Activated CD8-positive, alpha-beta memory T cell treated with anti-CD3 and anti-CD28 coated beads for 1 hour (primary cell): Measurements from ENCODE around the gene KCNIP4.
"Not testable (repeated sequence)": the region's sequence is repeated elsewhere in the genome, so short reads cannot be mapped to it uniquely, and the experiment has no call there.

Experiments used
- DNase-seq, 2 donors: peaks; one replicate each; pipeline ENCODE4 v3.0.0-alpha.2; 2020; ENCODE audit warnings: low read depth in 1 of 2; ENCODE audit errors: extremely low read depth in 1 of 2

The KCNIP4 gene

GRCh38 chr4:20809812-20810211 lies 1138.8 kb downstream of the KCNIP4 start:
- no peak for DNase-seq

DNA sequence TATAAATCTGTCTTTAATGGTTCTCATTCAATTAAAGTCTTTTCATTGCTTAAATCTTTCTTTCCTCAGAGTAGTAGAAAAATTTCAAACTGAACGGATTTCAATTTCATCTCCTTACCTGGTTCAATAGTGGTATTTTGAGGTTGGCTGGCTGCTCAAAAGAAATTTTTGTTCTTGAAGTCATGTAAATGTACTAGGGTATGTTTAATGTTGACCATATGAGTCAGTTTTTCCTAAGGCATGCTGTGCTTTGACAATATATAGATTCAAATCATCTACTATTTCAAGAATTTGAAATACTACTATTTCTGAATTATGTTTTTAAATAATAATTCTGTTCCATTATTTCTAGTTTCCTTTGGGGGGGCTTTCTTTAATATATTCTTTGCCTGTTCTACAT lies 1142.9 kb downstream of the KCNIP4 start:
- no peak for DNase-seq

GRCh38 chr4:20787940-20788665 lies 1160.5 kb downstream of the KCNIP4 start:
- DNase-seq = no peak

GRCh38 chr4:20783134-20783533 lies 1165.4 kb downstream of the KCNIP4 start:
- DNase-seq = not testable (repeated sequence)

- DNase-seq = no peak
Observed at GRCh38 chr4:20778896-20779295, 1169.7 kb downstream of the KCNIP4 start.

DNA sequence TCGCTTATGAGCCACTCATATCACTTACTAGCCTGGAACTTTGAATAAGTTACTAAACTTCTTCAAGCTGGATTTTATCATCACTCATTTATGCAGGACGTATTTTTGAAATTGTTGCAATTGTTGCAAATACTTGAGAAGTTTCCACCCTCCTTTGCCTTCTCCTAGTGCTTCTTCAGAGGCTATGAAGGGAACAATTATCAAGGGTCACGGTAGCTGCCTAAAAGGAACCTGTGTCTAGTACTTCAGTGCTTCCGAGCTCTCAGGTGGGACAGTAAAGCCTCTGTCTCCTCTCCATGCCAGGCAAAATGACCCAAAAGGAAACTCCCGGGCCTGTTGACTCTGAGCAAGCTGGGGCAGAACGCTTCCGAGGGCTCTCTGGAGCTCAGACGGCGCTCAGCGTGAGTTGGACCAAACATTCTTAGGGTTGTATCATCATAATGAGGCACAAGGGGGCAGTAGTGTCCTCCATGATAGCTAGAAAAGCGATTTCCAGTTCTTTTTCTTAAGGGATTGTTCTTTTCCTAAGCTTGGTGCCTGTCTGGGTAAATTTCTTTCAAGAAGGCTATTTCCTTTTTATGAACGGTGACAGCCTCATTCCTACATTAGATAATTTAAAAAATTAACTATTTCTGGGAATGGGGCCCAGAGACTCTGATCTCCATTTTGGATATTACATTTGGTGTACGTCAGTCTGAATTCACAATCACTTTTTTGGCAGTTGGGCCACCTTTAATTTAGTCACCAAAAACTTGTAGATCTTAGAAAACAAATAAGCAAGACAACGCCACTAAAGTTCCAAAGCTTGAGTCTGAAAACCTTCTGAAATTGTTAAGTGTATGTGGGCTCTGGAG lies 1175.2 kb downstream of the KCNIP4 start:
- no peak for DNase-seq

DNA sequence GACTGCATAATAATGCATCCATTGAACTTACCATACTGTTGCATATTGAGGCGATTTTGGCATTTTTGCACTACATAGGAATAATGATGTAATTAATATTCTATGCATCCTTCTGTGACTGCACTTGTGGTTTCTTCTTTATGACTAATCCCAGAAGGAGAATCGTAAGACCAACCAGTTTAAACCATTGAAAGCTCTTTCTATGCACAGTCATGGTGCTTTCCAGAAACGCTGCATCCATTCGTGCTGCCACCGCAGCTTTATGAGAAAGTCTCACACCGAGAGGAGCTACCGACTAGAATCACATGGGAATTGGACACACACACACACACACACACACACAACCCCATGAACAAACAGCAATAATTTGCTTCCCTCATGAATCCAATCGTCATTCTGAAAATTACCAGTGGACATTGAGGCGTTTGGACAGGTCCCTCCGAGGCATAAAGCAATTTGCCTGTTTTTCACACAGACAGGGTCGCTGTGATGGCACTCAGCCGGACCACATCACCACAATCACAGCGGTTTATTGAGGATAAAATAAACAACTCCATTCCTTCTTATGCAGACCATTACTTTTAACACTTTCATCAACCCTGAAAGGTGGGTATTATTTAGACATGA lies 1184.1 kb downstream of the KCNIP4 start:
- DNase-seq = no peak

DNA sequence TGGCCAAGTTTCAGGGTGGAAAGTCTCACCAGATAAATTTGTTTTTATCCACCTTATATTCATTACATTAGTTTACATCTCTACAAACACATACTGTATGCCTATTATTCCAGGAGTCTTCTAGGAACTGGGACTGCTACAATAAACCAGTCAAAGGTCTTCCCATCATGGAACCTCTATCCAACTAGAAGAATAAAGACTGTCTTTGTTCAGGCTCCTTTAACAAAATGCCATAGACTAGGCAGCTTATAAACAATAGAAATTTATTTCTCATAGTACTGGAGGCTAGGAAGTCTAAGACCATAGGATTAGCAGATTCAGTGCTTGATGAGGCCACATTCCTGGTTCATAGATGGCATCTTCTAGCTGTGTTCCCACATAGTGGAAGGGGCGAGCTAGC lies 1186.7 kb downstream of the KCNIP4 start:
- no peak for DNase-seq

DNA sequence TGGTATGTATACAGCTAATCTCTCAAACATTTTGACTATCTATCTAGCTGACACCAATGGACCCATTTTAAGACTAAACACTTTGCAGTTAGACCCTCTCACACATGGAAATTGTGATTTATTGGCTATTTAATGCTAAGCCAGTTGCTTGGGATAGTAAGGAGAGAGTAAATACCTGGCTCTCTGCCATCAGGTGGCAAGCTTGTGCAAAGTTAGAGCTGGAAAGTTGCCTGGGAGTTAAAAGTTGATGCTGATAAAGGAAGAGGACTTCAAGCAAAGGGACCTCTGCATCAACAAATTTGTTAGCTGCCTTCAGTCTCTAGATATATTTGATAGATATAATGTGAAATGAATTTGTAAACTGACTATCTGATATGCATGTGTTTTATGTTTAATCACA lies 1187.2 kb downstream of the KCNIP4 start:
- DNase-seq = no peak

- DNase-seq = no peak
Observed at GRCh38 chr4:20760053-20760452, 1188.5 kb downstream of the KCNIP4 start.

DNA sequence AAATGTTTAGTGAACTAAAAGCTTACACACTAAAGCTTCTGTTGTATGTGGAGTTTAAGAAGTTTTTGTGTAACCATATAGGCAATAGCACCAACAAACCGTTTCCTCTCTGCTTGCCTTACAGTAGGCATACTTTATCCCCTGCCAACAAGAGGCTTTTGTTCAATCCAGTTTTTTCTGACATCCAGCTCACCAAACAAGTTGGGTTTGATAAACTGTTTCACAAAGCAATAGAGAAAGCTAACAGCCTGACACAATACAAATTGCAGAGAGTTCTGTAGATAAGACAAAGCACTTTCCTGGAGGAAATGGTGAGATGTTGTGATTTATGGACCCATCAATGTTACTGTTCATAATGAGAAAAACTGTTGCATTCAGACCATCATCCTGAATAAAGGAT lies 1194.5 kb downstream of the KCNIP4 start:
- DNase-seq = no peak

DNA sequence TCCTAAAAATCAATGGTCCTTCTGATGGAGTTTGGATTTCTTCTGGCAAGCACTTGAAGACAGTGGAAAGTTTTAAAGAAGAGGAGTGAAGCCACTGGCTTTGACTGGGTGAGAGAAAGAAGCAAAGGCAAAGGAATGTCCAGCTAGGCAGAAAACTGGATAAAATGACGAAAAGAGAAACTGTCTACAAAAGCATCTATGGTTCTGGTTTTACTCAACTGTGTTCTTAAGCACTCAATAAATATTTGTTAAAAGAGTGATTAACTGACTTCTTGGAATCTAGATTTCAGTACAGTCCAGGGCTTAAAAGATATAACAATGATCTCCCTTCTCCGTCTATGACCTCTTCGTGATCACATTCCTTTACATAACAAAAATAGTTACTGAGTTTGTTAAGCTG lies 1195.9 kb downstream of the KCNIP4 start:
- DNase-seq = no peak

GRCh38 chr4:20746000-20746399 lies 1202.6 kb downstream of the KCNIP4 start:
- not testable (repeated sequence) for DNase-seq

GRCh38 chr4:20735931-20736330 lies 1212.6 kb downstream of the KCNIP4 start:
- no peak for DNase-seq

- no peak for DNase-seq
Observed at GRCh38 chr4:20724915-20725314, 1223.7 kb downstream of the KCNIP4 start.

GRCh38 chr4:20723463-20723862 lies 1225.1 kb downstream of the KCNIP4 start:
- DNase-seq = no peak

DNA sequence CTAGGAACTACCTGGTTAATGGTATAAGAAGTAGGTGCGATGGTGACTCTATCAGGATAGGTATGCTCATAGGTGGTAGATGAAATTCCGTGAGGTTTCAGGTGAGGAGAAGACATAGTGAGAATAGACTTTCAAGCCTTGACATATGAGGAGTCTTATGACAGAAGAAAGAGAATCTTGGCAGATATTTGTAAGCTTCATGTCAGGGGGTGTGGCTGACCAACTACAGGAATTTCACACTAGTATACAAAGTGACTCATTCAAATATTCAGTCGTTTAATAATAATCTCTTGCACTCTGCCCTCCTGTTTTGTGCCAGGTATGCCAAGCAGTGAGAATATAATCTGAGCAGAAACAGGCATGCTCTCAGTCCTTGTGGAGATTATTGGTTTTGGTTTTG lies 1225.6 kb downstream of the KCNIP4 start:
- DNase-seq = no peak

GRCh38 chr4:20711335-20711734 lies 1237.2 kb downstream of the KCNIP4 start:
- no peak for DNase-seq

DNA sequence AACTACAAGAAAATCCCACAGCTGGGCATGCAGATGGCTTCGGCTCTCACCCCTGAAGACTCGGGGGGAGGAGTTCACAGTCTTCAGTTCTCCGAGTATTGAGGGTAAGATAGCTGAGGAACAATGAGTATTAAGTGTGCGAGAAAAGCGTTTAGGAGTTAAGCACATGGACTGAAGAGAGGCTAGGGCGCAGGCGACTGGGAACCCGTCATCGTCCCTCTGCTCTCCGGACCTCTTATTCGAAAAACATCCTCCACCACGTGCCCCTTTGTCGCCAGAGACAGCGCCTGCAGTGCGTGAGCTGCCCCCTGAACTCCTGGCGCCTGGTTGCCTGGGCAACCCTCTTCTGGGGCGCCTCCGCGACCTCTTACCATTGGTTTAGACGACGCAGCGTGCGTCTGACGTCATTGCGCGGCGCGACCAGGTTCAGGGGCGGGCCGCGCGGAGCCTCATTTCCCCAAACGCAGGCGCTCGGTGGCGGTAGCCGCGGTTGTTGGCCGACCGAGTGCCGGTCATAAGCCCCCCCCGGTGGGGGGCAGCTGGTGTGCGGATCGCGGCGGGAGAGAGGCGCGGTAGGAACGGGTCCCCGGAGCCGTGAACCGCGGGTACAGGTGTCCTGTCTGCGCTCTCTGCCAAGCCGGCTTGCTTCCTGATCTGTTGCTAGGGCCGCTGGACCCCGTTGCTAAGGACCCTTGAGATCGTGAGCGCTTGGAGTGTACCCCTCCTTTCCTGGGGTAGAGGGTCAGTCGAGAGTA lies 1248.4 kb downstream of the KCNIP4 start, which contains the start of gene PACRGL:
Gene PACRGL, plus strand, starts transcription at position 452 of the 755 bp plus-strand sequence. CDS start 4,024 bp downstream, outside the sequence.
- DNase-seq = peak; percentile 85 to 91

- no peak for DNase-seq
Observed at GRCh38 chr4:20698820-20699219, 1249.8 kb downstream of the KCNIP4 start.

DNA sequence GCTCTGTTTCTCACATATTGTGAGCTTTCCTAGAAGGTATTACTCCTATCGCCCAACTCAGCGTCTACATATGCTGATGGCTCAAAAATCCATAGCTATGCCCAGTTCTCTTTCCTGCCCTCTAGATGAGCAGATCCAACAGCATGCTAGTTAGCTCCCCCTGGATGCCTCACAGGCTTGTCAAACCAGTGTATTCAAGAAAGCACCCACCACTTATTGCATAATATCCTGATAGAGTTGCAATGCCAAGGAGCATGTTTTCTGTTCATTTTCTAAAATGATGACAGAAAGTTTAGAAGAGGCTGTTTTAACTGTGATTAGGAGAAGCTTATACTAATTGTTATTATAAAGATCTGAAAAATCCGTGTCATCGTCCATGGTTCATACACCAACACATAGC lies 1250.2 kb downstream of the KCNIP4 start:
- DNase-seq = no peak
